GM12878 (cell line): ENCODE data around the gene C1orf74. TPM values are rescaled to one million over a fixed set of nuclear protein-coding genes. Genes with fewer than 3 reads are reported as not detected.

ENCODE experiments used
- ATAC-seq: fragments of 200-7000 bp; cut with Tn5 transposase; 3 replicates; pipeline ENCODE4 v1.9.1; 2020; ENCODE audit warnings: mild to moderate bottlenecking, moderate library complexity
- BruUV-seq: library from RNA; stranded (reverse); fragments of 400-500 nt; replicated peaks from 2 replicates; lab custom pipeline; 2021; lab: Mats Ljungman, UMichigan
- CTCF ChIA-PET: fragments of 300-600 bp; sonication (Branson Sonifier 250); formaldehyde crosslinking; extraction: SDS; loops from one replicate; lab custom pipeline; 2021; ENCODE audit warnings: inconsistent platforms; lab: Yijun Ruan, JAX
- POLR2A ChIA-PET: fragments of 350-600 bp; formaldehyde crosslinking; extraction: SDS; loops from one replicate; lab custom pipeline; 2021; ENCODE audit warnings: inconsistent platforms; lab: Charles Lee
- RAD21 ChIA-PET: fragments of 300-600 bp; sonication (Branson Sonifier 250); formaldehyde crosslinking; loops from one replicate; lab custom pipeline; 2023; ENCODE audit warnings: antibody characterized with exemption; ENCODE audit not compliant: unreplicated experiment; lab: Charles Lee
- SMC1A ChIA-PET: fragments of 300-600 bp; sonication (Branson Sonifier 250); formaldehyde crosslinking; loops from one replicate; lab custom pipeline; 2023; ENCODE audit not compliant: unreplicated experiment, uncharacterized antibody; lab: Charles Lee
- DNase-seq: peaks from one replicate; pipeline ENCODE4 v3.0.0-alpha.2; 2011; ENCODE audit warnings: low read depth, low spot score
- FAIRE-seq: peaks from 3 replicates; lab custom pipeline; 2011; peaks lifted over from hg19 to GRCh38; lab: Jason Lieb, UNC
- H2AFZ ChIP-seq: 2 replicates; pipeline ENCODE4 v1.6.0; 2011; ENCODE audit warnings: low read depth, low read length, control low read depth; ENCODE audit not compliant: control insufficient read depth
- H3K27ac ChIP-seq: 2 replicates; pipeline ENCODE4 v1.5.1; 2011; ENCODE audit warnings: control low read depth; ENCODE audit not compliant: control insufficient read depth, insufficient read depth
- H3K27me3 ChIP-seq, 2 experiments: replicated peaks in 1 of 2; 2 replicates each; pipeline versions ENCODE4 v1.6.0 to v1.6.1; 2011; ENCODE audit warnings: low read length in 1 of 2; ENCODE audit not compliant: control insufficient read depth in 2 of 2, insufficient read depth in 2 of 2
- H3K36me3 ChIP-seq, 2 experiments: 2 replicates each; pipeline ENCODE4 v1.5.1; 2011; ENCODE audit warnings: low read length in 1 of 2; ENCODE audit not compliant: control insufficient read depth in 2 of 2, insufficient read depth in 2 of 2
- H3K4me1 ChIP-seq: 2 replicates; pipeline ENCODE4 v1.6.1; 2011; ENCODE audit warnings: mild to moderate bottlenecking, low read length, moderate library complexity, mixed read lengths; ENCODE audit not compliant: control insufficient read depth, insufficient read depth
- H3K4me2 ChIP-seq: 2 replicates; pipeline ENCODE4 v1.6.0; 2011; ENCODE audit warnings: control low read depth; ENCODE audit not compliant: control insufficient read depth, insufficient read depth
- H3K4me3 ChIP-seq: fragments of 200-600 bp; sonication (generic); 2 replicates; pipeline ENCODE4 v1.5.1; 2016
- H3K79me2 ChIP-seq: 2 replicates; pipeline ENCODE4 v1.6.0; 2011; ENCODE audit warnings: low read length; ENCODE audit not compliant: control insufficient read depth, insufficient read depth
- H3K9ac ChIP-seq: 2 replicates; pipeline ENCODE4 v1.8.0; 2011; ENCODE audit warnings: low read length, control low read depth, mixed read lengths; ENCODE audit not compliant: control insufficient read depth, insufficient read depth
- H3K9me3 ChIP-seq: replicated peaks from 3 replicates; pipeline ENCODE4 v1.5.1; 2011; ENCODE audit warnings: mild to moderate bottlenecking, low read length; ENCODE audit not compliant: control insufficient read depth, insufficient read depth
- H4K20me1 ChIP-seq: 2 replicates; pipeline ENCODE4 v1.6.0; 2011; ENCODE audit not compliant: control insufficient read depth, insufficient read depth
- BCL11A ChIP-seq: IDR thresholded peaks from 2 replicates; pipeline ENCODE4 v1.6.1; 2011; ENCODE audit warnings: low read depth, low read length
- BCLAF1 ChIP-seq: fragments of 450-650 bp; IDR thresholded peaks from 2 replicates; pipeline ENCODE4 v1.6.1; 2017; ENCODE audit warnings: antibody characterized with exemption, mild to moderate bottlenecking, moderate library complexity
- CHD1 ChIP-seq: IDR thresholded peaks from 2 replicates; pipeline ENCODE4 v1.6.1; 2012; ENCODE audit warnings: low read depth, low read length, improper control_type of control experiment
- EGR1 ChIP-seq, 2 experiments: IDR thresholded peaks; 1 replicate in 1 of 2; 2 replicates in 1 of 2; pipeline ENCODE4 v1.6.1; 2011 to 2012; ENCODE audit warnings: low read depth in 2 of 2, low read length in 2 of 2, borderline replicate concordance in 1 of 2, mild to moderate bottlenecking in 1 of 2, moderate library complexity in 1 of 2
- HDAC6 ChIP-seq: fragments of 200-600 bp; sonication (generic); IDR thresholded peaks from one replicate; pipeline ENCODE4 v1.8.0; 2017; ENCODE audit warnings: antibody characterized with exemption; ENCODE audit not compliant: unreplicated experiment
- HDGF ChIP-seq: fragments of 450-650 bp; IDR thresholded peaks from 2 replicates; pipeline ENCODE4 v1.6.1; 2016; ENCODE audit warnings: antibody characterized with exemption
- LARP7 ChIP-seq: fragments of 450-650 bp; IDR thresholded peaks from 2 replicates; pipeline ENCODE4 v1.6.1; 2017; ENCODE audit warnings: mild to moderate bottlenecking
- NBN ChIP-seq: fragments of 450-650 bp; IDR thresholded peaks from 2 replicates; pipeline ENCODE4 v1.6.1; 2016
- NR2C1 ChIP-seq: fragments of 450-650 bp; IDR thresholded peaks from 2 replicates; pipeline ENCODE4 v1.6.1; 2017; ENCODE audit warnings: antibody characterized with exemption, mild to moderate bottlenecking, moderate library complexity
- NR2F1 ChIP-seq: fragments of 450-650 bp; conservative IDR thresholded peaks from 2 replicates; pipeline ENCODE4 v1.6.1; 2017; ENCODE audit warnings: mild to moderate bottlenecking
- PML ChIP-seq: IDR thresholded peaks from 2 replicates; pipeline ENCODE4 v1.6.1; 2012; ENCODE audit warnings: low read length, inconsistent platforms
- POLR2A ChIP-seq: IDR thresholded peaks from 2 replicates; pipeline ENCODE4 v1.6.1; 2011; ENCODE audit warnings: low read depth, mild to moderate bottlenecking, low read length
- RB1 ChIP-seq: fragments of 450-650 bp; formaldehyde crosslinking; IDR thresholded peaks from 2 replicates; pipeline ENCODE4 v1.6.1; 2017; ENCODE audit warnings: mild to moderate bottlenecking, borderline replicate concordance
- RELA ChIP-seq: fragments of 450-650 bp; IDR thresholded peaks from 2 replicates; pipeline ENCODE4 v1.8.0; 2014; ENCODE audit warnings: borderline replicate concordance; ENCODE audit not compliant: partially characterized antibody
- RFX5 ChIP-seq: IDR thresholded peaks from 2 replicates; pipeline ENCODE4 v1.6.1; 2011; ENCODE audit warnings: low read depth, low read length, improper control_type of control experiment
- SREBF2 ChIP-seq: IDR thresholded peaks from 2 replicates; pipeline ENCODE4 v1.6.1; 2012; ENCODE audit warnings: mild to moderate bottlenecking, low read length
- TCF7 ChIP-seq: IDR thresholded peaks from 2 replicates; pipeline ENCODE4 v1.6.1; 2014; ENCODE audit warnings: antibody characterized with exemption, borderline replicate concordance
- YY1 ChIP-seq: IDR thresholded peaks from 2 replicates; pipeline ENCODE4 v1.6.1; 2011; ENCODE audit warnings: low read depth, mild to moderate bottlenecking, low read length
- ZNF687 ChIP-seq: fragments of 450-650 bp; IDR thresholded peaks from 2 replicates; pipeline ENCODE4 v1.6.1; 2017; ENCODE audit warnings: mild to moderate bottlenecking, moderate library complexity
- ZZZ3 ChIP-seq: IDR thresholded peaks from 2 replicates; pipeline ENCODE4 v1.6.1; 2011; ENCODE audit warnings: low read depth; ENCODE audit not compliant: control insufficient read depth, insufficient read length
- in situ Hi-C: fragments of 300-500 bp; cut with MboI; formaldehyde crosslinking; loops from 9 replicates; pipeline ENCODE4 v1.14.3; 2018; ENCODE audit warnings: mixed read lengths
- intact Hi-C: fragments of 100-400 bp; cut with micrococcal nuclease; formaldehyde crosslinking; loops from one replicate; pipeline ENCODE4 v1.14.2; 2022; ENCODE audit not compliant: unreplicated experiment
- polyA plus RNA-seq, 11 experiments: library from polyadenylated mRNA; depleted of rRNA in 4 of 11; unstranded in 6 of 11; stranded (reverse) in 5 of 11; fragments of >200 nt; fragmentation: Nextera tagmentation in 4 of 11; fragmentation: Illumina TruSeq in 1 of 11; extraction: Ambion mirVana in 4 of 11; extraction: Trizol in 1 of 11; gene quantifications; 1 replicate in 1 of 11; 2 replicates in 10 of 11; pipeline versions ENCODE4 v1.2.1 to v1.2.3, GENCODE V29; 2011 to 2016; ENCODE audit warnings: inconsistent platforms in 2 of 11, missing spikeins in 2 of 11, low read depth in 1 of 11
- total RNA-seq, 4 experiments: library from RNA; depleted of rRNA in 3 of 4; stranded (reverse); fragments of >200 nt in 3 of 4; fragmentation: Illumina TruSeq in 1 of 4; extraction: Trizol in 1 of 4; gene quantifications; 2 replicates each; pipeline versions ENCODE4 v1.2.1 to v1.2.3, GENCODE V29; 2013 to 2021

Gene C1orf74
- total and polyA plus RNA-seq, 10 of the 15 experiments (the other 5 are each of a cell fraction or from before 2014, with no cell fraction given) = 3.1 to 5.5 (median 3.6) TPM

GRCh38 chr1:209809611-209810010, 25.3 kb upstream of the C1orf74 start (continued):
- no peak for TF ChIP-seq LARP7
- no peak for TF ChIP-seq NR2F1
- no peak for TF ChIP-seq CHD1
- TF ChIP-seq RELA = no peak

- no peak for ATAC-seq
- no peak overlapping the region for H3K27ac ChIP-seq
- H3K4me1 ChIP-seq = no peaks in the 10 kb centered on the region
- BruUV-seq = no TSS peak
- no peaks in the 10 kb centered on the region for H3K27me3 ChIP-seq
- intact Hi-C loops = no loop called here
- no peak overlapping the region for H2AFZ ChIP-seq
- no peak overlapping the region for H3K4me2 ChIP-seq
- no peak for DNase-seq
- RAD21 ChIA-PET = interaction anchor here (0.6 to 1.2 kb wide), 3 partner anchors 8 to 115 kb away, joined by 3 to 4 read pairs (median 3); partner anchors contain the start of gene C1orf74
- CTCF ChIA-PET = interaction anchor here (0.6 to 7.7 kb wide), 10 partner anchors 8 to 57 kb away, joined by 3 to 78 read pairs (median 4); partner anchors contain the start of gene TRAF3IP3
- no peaks in the 10 kb centered on the region for H3K36me3 ChIP-seq
- no peaks in the 10 kb centered on the region for H3K9me3 ChIP-seq
- H4K20me1 ChIP-seq = no peaks in the 10 kb centered on the region
- H3K79me2 ChIP-seq = no peaks in the 10 kb centered on the region
- POLR2A ChIA-PET = interaction anchor here (0.6 to 1.5 kb wide), 8 partner anchors 8 to 1579 kb away, joined by 3 to 6 read pairs (median 4); partner anchors contain the start of gene TRAF3IP3
- in situ Hi-C loops = no loop called here
- no peak overlapping the region for H3K4me3 ChIP-seq
- H3K9ac ChIP-seq = no peak overlapping the region
- no peak for FAIRE-seq
- SMC1A ChIA-PET = interaction anchor here (1.2 to 2.5 kb wide), 6 partner anchors 9 to 52 kb away, joined by 3 to 8 read pairs (median 4); partner anchors contain the start of gene TRAF3IP3
- no peak for TF ChIP-seq SREBF2
- TF ChIP-seq YY1 = no peak
- no peak for TF ChIP-seq BCLAF1
- TF ChIP-seq NR2C1 = no peak
- TF ChIP-seq EGR1 (IDR thresholded peaks at IDR 0.05; ENCODE audit: borderline replicate concordance in 1 of 2, low read depth in 2 of 2, low read length in 2 of 2) = no peak
- TF ChIP-seq BCL11A = no peak
- TF ChIP-seq ZNF687 = no peak
- no peak for TF ChIP-seq NBN
- no peak for TF ChIP-seq RFX5
- TF ChIP-seq RB1 = no peak
- TF ChIP-seq POLR2A = no peak
- no peak for TF ChIP-seq ZZZ3
- no peak for TF ChIP-seq TCF7
- no peak for TF ChIP-seq HDAC6
- no peak for TF ChIP-seq HDGF
- no peak for TF ChIP-seq PML
Measured at GRCh38 chr1:209808059-209808581, 23.8 kb upstream of the C1orf74 start.
